HepG2 (cell line): Measurements from ENCODE around the gene PDGFRB. TPM values are rescaled to one million over a fixed set of nuclear protein-coding genes. Genes with fewer than 3 reads are reported as not detected.

ENCODE experiments used
- ERF ChIP-seq: IDR thresholded peaks from 2 replicates; pipeline ENCODE4 v1.6.1; 2018; ENCODE audit warnings: missing biosample characterization, missing genetic modification reagents
- FOXA3 ChIP-seq: IDR thresholded peaks from 2 replicates; pipeline ENCODE4 v1.6.1; 2016; ENCODE audit warnings: missing genetic modification reagents, missing compliant biosample characterization
- GFI1 ChIP-seq: sonication (generic); formaldehyde crosslinking; IDR thresholded peaks from 2 replicates; pipeline ENCODE4 v1.5.0; 2020; ENCODE audit warnings: missing genetic modification reagents, mild to moderate bottlenecking, borderline replicate concordance
- HDAC1 ChIP-seq: sonication (generic); formaldehyde crosslinking; IDR thresholded peaks from 2 replicates; pipeline ENCODE4 v1.5.1; 2020; ENCODE audit warnings: mild to moderate bottlenecking, missing genetic modification reagents
- HMG20A ChIP-seq: IDR thresholded peaks from 2 replicates; pipeline ENCODE4 v1.6.1; 2016; ENCODE audit warnings: borderline replicate concordance
- HMG20B ChIP-seq: conservative IDR thresholded peaks from 2 replicates; pipeline ENCODE4 v1.6.1; 2016; ENCODE audit warnings: missing genetic modification reagents, missing compliant biosample characterization
- NFAT5 ChIP-seq: sonication (generic); formaldehyde crosslinking; IDR thresholded peaks from 2 replicates; pipeline ENCODE4 v1.4.0; 2020; ENCODE audit warnings: missing genetic modification reagents
- NR2F6 ChIP-seq, 2 experiments: IDR thresholded peaks; 2 replicates each; pipeline ENCODE4 v1.6.1; 2016; ENCODE audit warnings: antibody characterized with exemption in 1 of 2, mild to moderate bottlenecking in 1 of 2
- SIX4 ChIP-seq: sonication (generic); formaldehyde crosslinking; IDR thresholded peaks from 2 replicates; pipeline ENCODE4 v1.4.0; 2020; ENCODE audit warnings: missing genetic modification reagents
- TRIM24 ChIP-seq: sonication (generic); formaldehyde crosslinking; IDR thresholded peaks from 2 replicates; pipeline ENCODE4 v1.8.0; 2022; ENCODE audit warnings: mild to moderate bottlenecking, missing genetic modification reagents
- ZNF598 ChIP-seq: sonication (generic); formaldehyde crosslinking; IDR thresholded peaks from 2 replicates; pipeline ENCODE4 v1.5.1; 2020; ENCODE audit warnings: mild to moderate bottlenecking, missing genetic modification reagents, borderline replicate concordance
- ZNF605 ChIP-seq: sonication (generic); formaldehyde crosslinking; IDR thresholded peaks from 2 replicates; pipeline ENCODE4 v1.8.0; 2022; ENCODE audit warnings: mild to moderate bottlenecking, missing genetic modification reagents
- polyA plus RNA-seq, 8 experiments: library from polyadenylated mRNA; depleted of rRNA in 3 of 8; stranded (reverse) in 7 of 8; unstranded in 1 of 8; fragments of >200 nt; fragmentation: Illumina TruSeq in 4 of 8; extraction: Trizol in 4 of 8; gene quantifications; 2 replicates each; pipeline versions ENCODE4 v1.2.1 to v1.2.3, GENCODE V29; 2011 to 2016; ENCODE audit warnings: low read depth in 4 of 8, missing spikeins in 1 of 8, mixed read lengths in 1 of 8; ENCODE audit not compliant: insufficient read depth in 1 of 8
- total RNA-seq, 5 experiments: library from RNA; depleted of rRNA; stranded (reverse); fragments of >200 nt; fragmentation: Illumina TruSeq; extraction: Trizol; gene quantifications; 2 replicates each; pipeline ENCODE4 v1.2.3, GENCODE V29; 2016; ENCODE audit warnings: low read depth in 1 of 5
- TF ChIP-seq, protein P1 (sequence below): sonication (generic); formaldehyde crosslinking; IDR thresholded peaks from 2 replicates; pipeline ENCODE4 v1.5.0; 2020; ENCODE audit warnings: missing genetic modification reagents
- TF ChIP-seq, protein P2 (sequence below): IDR thresholded peaks from 2 replicates; pipeline ENCODE4 v1.6.1; 2016; ENCODE audit warnings: low read depth, missing genetic modification reagents, missing compliant biosample characterization
- TF ChIP-seq, protein P3 (sequence below): sonication (generic); formaldehyde crosslinking; IDR thresholded peaks from 2 replicates; pipeline ENCODE4; 2020; ENCODE audit warnings: missing genetic modification reagents, mild to moderate bottlenecking, borderline replicate concordance

The PDGFRB gene
- total and polyA plus RNA-seq, 2 of the 13 experiments (the other 11 are each of a cell fraction or from before 2014, with no cell fraction given), result 4.0 to 21.0 TPM

DNA sequence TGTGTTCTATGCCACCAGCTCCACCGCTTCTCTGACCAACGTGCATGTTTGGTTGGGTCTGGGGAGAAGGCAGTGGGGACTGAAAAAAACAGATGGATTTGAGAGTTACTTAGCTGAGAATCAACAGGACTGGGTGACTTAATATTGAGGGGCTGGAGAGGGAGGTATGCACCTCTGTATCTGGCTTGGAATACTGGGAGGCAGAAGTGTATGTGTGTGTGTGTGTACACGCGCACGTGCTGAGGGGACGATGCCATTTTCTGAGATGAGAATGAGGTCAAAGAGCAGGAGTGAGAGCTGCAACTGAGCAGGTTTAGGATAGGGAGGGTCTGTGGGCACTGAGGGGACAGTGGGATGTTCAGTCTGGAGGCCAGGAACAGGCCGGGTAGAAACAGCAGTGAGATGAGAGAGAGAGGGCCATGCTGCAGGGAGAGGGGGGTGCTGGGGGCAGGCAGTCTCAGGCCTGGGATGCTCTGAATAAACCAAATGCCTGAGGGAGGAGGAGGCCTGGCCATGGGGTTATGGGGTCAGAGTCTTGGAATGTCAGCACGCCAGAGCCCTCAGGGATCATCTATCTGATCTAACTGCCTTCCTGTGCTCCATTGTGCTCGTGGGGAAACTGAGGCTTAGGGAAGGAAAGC lies 14.0 kb downstream of the PDGFRB start (continued):
- TF ChIP-seq NFAT5 (CRISPR knock-in tag) (peak; percentile 47; the same call in 1 of the 2 replicates), HMG20A (CRISPR knock-in tag) (no peak), TRIM24 (CRISPR knock-in tag) (no peak), HMG20B (CRISPR knock-in tag) (no peak), GFI1 (CRISPR knock-in tag) (0 out of 2 replicates have a peak, but pooled peaks have one; percentile 18), ZNF598 (CRISPR knock-in tag) (no peak), ZNF605 (CRISPR knock-in tag) (no peak), NR2F6 (IDR thresholded peaks at IDR 0.05) (peak; percentile 29; the same call in 1 of the 2 replicates), NR2F6 (CRISPR knock-in tag; IDR thresholded peaks at IDR 0.05) (0 out of 2 replicates have a peak, but pooled peaks have one; percentile 23), SIX4 (CRISPR knock-in tag) (no peak), ERF (CRISPR knock-in tag) (no peak), HDAC1 (no peak), FOXA3 (CRISPR knock-in tag) (no peak)
- TF ChIP-seq, protein P1, sequence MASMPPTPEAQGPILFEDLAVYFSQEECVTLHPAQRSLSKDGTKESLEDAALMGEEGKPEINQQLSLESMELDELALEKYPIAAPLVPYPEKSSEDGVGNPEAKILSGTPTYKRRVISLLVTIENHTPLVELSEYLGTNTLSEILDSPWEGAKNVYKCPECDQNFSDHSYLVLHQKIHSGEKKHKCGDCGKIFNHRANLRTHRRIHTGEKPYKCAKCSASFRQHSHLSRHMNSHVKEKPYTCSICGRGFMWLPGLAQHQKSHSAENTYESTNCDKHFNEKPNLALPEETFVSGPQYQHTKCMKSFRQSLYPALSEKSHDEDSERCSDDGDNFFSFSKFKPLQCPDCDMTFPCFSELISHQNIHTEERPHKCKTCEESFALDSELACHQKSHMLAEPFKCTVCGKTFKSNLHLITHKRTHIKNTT (CRISPR knock-in tag), result no peak
- TF ChIP-seq, protein P2, sequence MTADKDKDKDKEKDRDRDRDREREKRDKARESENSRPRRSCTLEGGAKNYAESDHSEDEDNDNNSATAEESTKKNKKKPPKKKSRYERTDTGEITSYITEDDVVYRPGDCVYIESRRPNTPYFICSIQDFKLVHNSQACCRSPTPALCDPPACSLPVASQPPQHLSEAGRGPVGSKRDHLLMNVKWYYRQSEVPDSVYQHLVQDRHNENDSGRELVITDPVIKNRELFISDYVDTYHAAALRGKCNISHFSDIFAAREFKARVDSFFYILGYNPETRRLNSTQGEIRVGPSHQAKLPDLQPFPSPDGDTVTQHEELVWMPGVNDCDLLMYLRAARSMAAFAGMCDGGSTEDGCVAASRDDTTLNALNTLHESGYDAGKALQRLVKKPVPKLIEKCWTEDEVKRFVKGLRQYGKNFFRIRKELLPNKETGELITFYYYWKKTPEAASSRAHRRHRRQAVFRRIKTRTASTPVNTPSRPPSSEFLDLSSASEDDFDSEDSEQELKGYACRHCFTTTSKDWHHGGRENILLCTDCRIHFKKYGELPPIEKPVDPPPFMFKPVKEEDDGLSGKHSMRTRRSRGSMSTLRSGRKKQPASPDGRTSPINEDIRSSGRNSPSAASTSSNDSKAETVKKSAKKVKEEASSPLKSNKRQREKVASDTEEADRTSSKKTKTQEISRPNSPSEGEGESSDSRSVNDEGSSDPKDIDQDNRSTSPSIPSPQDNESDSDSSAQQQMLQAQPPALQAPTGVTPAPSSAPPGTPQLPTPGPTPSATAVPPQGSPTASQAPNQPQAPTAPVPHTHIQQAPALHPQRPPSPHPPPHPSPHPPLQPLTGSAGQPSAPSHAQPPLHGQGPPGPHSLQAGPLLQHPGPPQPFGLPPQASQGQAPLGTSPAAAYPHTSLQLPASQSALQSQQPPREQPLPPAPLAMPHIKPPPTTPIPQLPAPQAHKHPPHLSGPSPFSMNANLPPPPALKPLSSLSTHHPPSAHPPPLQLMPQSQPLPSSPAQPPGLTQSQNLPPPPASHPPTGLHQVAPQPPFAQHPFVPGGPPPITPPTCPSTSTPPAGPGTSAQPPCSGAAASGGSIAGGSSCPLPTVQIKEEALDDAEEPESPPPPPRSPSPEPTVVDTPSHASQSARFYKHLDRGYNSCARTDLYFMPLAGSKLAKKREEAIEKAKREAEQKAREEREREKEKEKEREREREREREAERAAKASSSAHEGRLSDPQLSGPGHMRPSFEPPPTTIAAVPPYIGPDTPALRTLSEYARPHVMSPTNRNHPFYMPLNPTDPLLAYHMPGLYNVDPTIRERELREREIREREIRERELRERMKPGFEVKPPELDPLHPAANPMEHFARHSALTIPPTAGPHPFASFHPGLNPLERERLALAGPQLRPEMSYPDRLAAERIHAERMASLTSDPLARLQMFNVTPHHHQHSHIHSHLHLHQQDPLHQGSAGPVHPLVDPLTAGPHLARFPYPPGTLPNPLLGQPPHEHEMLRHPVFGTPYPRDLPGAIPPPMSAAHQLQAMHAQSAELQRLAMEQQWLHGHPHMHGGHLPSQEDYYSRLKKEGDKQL (CRISPR knock-in tag), result no peak
- TF ChIP-seq, protein P3, sequence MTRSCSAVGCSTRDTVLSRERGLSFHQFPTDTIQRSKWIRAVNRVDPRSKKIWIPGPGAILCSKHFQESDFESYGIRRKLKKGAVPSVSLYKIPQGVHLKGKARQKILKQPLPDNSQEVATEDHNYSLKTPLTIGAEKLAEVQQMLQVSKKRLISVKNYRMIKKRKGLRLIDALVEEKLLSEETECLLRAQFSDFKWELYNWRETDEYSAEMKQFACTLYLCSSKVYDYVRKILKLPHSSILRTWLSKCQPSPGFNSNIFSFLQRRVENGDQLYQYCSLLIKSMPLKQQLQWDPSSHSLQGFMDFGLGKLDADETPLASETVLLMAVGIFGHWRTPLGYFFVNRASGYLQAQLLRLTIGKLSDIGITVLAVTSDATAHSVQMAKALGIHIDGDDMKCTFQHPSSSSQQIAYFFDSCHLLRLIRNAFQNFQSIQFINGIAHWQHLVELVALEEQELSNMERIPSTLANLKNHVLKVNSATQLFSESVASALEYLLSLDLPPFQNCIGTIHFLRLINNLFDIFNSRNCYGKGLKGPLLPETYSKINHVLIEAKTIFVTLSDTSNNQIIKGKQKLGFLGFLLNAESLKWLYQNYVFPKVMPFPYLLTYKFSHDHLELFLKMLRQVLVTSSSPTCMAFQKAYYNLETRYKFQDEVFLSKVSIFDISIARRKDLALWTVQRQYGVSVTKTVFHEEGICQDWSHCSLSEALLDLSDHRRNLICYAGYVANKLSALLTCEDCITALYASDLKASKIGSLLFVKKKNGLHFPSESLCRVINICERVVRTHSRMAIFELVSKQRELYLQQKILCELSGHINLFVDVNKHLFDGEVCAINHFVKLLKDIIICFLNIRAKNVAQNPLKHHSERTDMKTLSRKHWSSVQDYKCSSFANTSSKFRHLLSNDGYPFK (CRISPR knock-in tag), result peak; percentile 58; the same call in 1 of the 2 replicates
